NCI-H146 treated with DMSO at 0.1 percent for 48 hours (cell line): Measurements from ENCODE around the gene RFNG.

ENCODE experiments used
- DNase-seq: peaks from one replicate; lab custom pipeline; 2025; ENCODE audit not compliant: unreplicated experiment; lab: John Stamatoyannopoulos, UW

Gene RFNG

GRCh38 chr17:82078433-82078832 is 26.8 kb upstream of the RFNG start:
- DNase-seq: no peak

- no peak for DNase-seq
Measured at GRCh38 chr17:82077617-82078358, 26.2 kb upstream of the RFNG start.

- no peak for DNase-seq
Measured at GRCh38 chr17:82076785-82077591, 25.4 kb upstream of the RFNG start.

- DNase-seq: no peak
Measured at GRCh38 chr17:82076018-82076784, 24.6 kb upstream of the RFNG start.

GRCh38 chr17:82073446-82073845 is 21.8 kb upstream of the RFNG start:
- no peak for DNase-seq

- DNase-seq: no peak
Measured at GRCh38 chr17:82072827-82073226, 21.2 kb upstream of the RFNG start.

GRCh38 chr17:82070611-82071010 is 19.0 kb upstream of the RFNG start:
- no peak for DNase-seq

- DNase-seq: no peak
Measured at GRCh38 chr17:82065638-82066303, 14.2 kb upstream of the RFNG start, which contains the start of gene DUS1L. Gene DUS1L, minus strand, starts transcription at chr17:82065804. Its CDS starts 745 bp downstream, at chr17:82065059.

GRCh38 chr17:82065193-82065637 is 13.6 kb upstream of the RFNG start:
- DNase-seq: no peak

GRCh38 chr17:82064433-82065192 is 13.0 kb upstream of the RFNG start:
- peak; percentile 21 for DNase-seq

GRCh38 chr17:82063424-82064415 is 12.1 kb upstream of the RFNG start:
- no peak for DNase-seq

GRCh38 chr17:82062984-82063368 is 11.4 kb upstream of the RFNG start:
- no peak for DNase-seq

- DNase-seq: no peak
Measured at GRCh38 chr17:82062076-82062983, 10.7 kb upstream of the RFNG start.

GRCh38 chr17:82061047-82061925 is 9.7 kb upstream of the RFNG start:
- no peak for DNase-seq

GRCh38 chr17:82060614-82061013 is 9.0 kb upstream of the RFNG start:
- no peak for DNase-seq

GRCh38 chr17:82060001-82060380 is 8.4 kb upstream of the RFNG start:
- no peak for DNase-seq
